ENCODE measurements around the gene MED13L.

DNA sequence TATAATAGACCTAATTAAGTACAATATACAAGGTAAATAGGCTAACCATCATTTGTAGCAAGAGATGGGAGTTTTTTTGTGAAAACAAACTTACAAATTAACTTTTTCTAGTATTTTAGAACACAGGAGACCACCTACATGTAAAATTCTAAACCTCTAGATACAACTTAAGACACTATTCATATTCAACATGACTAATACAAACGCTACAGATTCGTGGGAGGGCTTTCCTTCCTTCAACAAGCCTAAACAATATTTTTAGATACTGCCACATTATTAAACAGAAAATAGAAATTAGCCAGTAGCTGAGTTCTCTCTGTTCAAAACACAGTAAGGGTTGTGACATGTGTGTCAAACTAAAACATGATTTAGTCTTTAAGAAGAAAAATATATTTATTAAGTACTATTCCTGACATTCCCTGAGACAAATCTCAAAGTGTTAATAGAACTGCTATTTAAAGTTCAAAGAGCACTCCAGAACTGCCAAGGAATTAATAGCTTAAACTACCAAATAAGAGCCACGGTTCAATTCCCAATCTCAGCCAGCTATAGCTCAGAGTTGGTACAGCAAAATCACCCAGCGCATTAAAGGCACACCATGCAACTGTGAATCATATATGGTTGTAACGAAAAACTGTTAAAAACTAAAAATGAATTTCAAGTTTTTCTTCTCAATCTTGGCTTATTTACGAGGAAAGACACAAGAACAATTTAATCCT, 10.7 kb downstream of the MED13L start:
- TF ChIP-seq FOXP2 (optimal IDR thresholded peaks at IDR 0.05; ENCODE audit: borderline replicate concordance, extremely low read depth, extremely low read length, insufficient read depth) (no peak), TAF1 (IDR thresholded peaks at IDR 0.05; ENCODE audit: borderline replicate concordance, insufficient read depth, low read length) (no peak), SIN3A (IDR thresholded peaks at IDR 0.05; ENCODE audit: borderline replicate concordance, insufficient read depth, low read length) (no peak)
- TF ChIP-seq, protein P1, sequence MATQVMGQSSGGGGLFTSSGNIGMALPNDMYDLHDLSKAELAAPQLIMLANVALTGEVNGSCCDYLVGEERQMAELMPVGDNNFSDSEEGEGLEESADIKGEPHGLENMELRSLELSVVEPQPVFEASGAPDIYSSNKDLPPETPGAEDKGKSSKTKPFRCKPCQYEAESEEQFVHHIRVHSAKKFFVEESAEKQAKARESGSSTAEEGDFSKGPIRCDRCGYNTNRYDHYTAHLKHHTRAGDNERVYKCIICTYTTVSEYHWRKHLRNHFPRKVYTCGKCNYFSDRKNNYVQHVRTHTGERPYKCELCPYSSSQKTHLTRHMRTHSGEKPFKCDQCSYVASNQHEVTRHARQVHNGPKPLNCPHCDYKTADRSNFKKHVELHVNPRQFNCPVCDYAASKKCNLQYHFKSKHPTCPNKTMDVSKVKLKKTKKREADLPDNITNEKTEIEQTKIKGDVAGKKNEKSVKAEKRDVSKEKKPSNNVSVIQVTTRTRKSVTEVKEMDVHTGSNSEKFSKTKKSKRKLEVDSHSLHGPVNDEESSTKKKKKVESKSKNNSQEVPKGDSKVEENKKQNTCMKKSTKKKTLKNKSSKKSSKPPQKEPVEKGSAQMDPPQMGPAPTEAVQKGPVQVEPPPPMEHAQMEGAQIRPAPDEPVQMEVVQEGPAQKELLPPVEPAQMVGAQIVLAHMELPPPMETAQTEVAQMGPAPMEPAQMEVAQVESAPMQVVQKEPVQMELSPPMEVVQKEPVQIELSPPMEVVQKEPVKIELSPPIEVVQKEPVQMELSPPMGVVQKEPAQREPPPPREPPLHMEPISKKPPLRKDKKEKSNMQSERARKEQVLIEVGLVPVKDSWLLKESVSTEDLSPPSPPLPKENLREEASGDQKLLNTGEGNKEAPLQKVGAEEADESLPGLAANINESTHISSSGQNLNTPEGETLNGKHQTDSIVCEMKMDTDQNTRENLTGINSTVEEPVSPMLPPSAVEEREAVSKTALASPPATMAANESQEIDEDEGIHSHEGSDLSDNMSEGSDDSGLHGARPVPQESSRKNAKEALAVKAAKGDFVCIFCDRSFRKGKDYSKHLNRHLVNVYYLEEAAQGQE (IDR thresholded peaks at IDR 0.05; ENCODE audit: insufficient read depth in 1 of 2, low read depth in 2 of 2, low read length in 2 of 2): no peak

Measured in PFSK-1 (cell line).